ENCODE results near the gene TRAPPC2.
A peak's percentile ranks its signal among the peaks of the same experiment; 100 is the strongest.

Gene TRAPPC2

GRCh38 chrX:13697455-13697854 lies 37.0 kb downstream of the TRAPPC2 start:
- Histone ChIP-seq H2AFZ (no peak overlapping the region), H3K4me2 (ENCODE audit: low read length) (no peak overlapping the region), H3K9ac (no peak overlapping the region), H3K27ac (no peak overlapping the region), H3K27me3 (ENCODE audit: control insufficient read depth, insufficient read depth, low read length) (no peaks in the 10 kb centered on the region), H3K79me2 (peaks cover 41% of the 10 kb centered on the region), H3K4me1 (peaks cover 7% of the 10 kb centered on the region), H3K4me3 (ENCODE audit: low read depth, low read length) (no peak overlapping the region), H3K9me3 (ENCODE audit: control insufficient read depth, low read length) (no peaks in the 10 kb centered on the region), H3K36me3 (ENCODE audit: control insufficient read depth, insufficient read depth, low read length) (no peaks in the 10 kb centered on the region)
- TF ChIP-seq CTCF (IDR thresholded peaks at IDR 0.05), result no peak

DNA sequence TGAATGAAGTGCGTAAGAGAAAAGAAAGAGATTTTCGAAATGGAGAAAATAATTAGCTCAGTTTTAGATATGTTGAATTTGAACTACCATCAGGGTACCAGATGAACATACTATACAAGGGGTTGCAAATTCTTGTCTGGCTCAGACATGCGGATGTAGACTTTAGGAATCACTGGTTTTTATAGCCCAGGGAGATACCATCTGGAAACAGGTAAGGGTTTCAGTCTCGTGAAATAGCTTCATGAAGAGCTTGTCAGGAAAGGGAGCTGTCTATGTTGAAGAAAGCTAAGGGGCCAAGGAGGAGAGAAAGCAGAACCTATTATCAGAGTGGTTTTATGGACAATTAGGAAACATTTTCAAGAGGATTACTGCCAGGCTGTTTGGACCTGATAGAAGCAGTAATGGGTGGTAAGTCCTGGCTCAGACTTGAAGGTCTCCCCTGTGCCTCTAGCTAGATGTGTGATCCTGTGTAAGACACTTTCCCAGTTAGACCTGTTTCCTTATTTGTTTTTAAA lies 38.8 kb downstream of the TRAPPC2 start:
- no peak for TF ChIP-seq CTCF (IDR thresholded peaks at IDR 0.05)
- H3K9me3 ChIP-seq (ENCODE audit: control insufficient read depth, low read length), result no peaks in the 10 kb centered on the region
- peaks cover 50% of the 10 kb centered on the region for H3K79me2 ChIP-seq
- no peak overlapping the region for H3K4me2 ChIP-seq (ENCODE audit: low read length)
- no peak overlapping the region for H3K9ac ChIP-seq
- H3K4me1 ChIP-seq, result peaks cover 7% of the 10 kb centered on the region
- no peaks in the 10 kb centered on the region for H3K36me3 ChIP-seq (ENCODE audit: control insufficient read depth, insufficient read depth, low read length)
- H2AFZ ChIP-seq, result no peak overlapping the region
- no peak overlapping the region for H3K4me3 ChIP-seq (ENCODE audit: low read depth, low read length)
- no peaks in the 10 kb centered on the region for H3K27me3 ChIP-seq (ENCODE audit: control insufficient read depth, insufficient read depth, low read length)
- no peak overlapping the region for H3K27ac ChIP-seq

GRCh38 chrX:13694983-13695382 lies 39.4 kb downstream of the TRAPPC2 start:
- Histone ChIP-seq H3K4me3 (ENCODE audit: low read depth, low read length) (no peak overlapping the region), H3K27ac (no peak overlapping the region), H3K4me2 (ENCODE audit: low read length) (peak overlapping the region; percentile 19), H3K36me3 (ENCODE audit: control insufficient read depth, insufficient read depth, low read length) (no peaks in the 10 kb centered on the region), H3K9ac (no peak overlapping the region), H3K4me1 (peaks cover 7% of the 10 kb centered on the region), H3K79me2 (peaks cover 47% of the 10 kb centered on the region), H2AFZ (no peak overlapping the region), H3K9me3 (ENCODE audit: control insufficient read depth, low read length) (no peaks in the 10 kb centered on the region), H3K27me3 (ENCODE audit: control insufficient read depth, insufficient read depth, low read length) (no peaks in the 10 kb centered on the region)
- no peak for TF ChIP-seq CTCF (IDR thresholded peaks at IDR 0.05)

DNA sequence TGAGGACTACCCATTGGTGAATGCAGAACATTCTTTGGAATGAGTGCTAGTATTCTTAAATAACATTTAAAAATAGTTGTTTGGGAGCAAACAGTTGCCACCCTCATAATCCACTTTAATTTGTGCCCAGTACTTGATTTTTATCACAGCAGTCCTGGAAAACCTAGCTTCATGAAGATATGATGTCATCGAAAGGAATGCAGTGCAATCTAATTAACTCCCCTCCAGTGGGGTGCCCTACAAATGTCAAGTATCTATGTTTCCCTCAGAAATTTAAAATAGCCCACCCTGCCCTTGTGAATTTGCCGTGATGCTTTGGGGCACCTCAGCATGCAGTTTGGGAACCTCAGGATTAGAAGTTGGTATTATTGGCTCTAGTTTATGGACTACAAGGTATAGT lies 40.1 kb downstream of the TRAPPC2 start:
- Histone ChIP-seq H3K4me2 (ENCODE audit: low read length) (no peak overlapping the region), H3K4me1 (peaks cover 6% of the 10 kb centered on the region), H3K27me3 (ENCODE audit: control insufficient read depth, insufficient read depth, low read length) (no peaks in the 10 kb centered on the region), H3K27ac (no peak overlapping the region), H2AFZ (no peak overlapping the region), H3K36me3 (ENCODE audit: control insufficient read depth, insufficient read depth, low read length) (no peaks in the 10 kb centered on the region), H3K4me3 (ENCODE audit: low read depth, low read length) (peak overlapping the region; percentile 16), H3K9ac (no peak overlapping the region), H3K79me2 (peaks cover 45% of the 10 kb centered on the region), H3K9me3 (ENCODE audit: control insufficient read depth, low read length) (no peaks in the 10 kb centered on the region)
- no peak for TF ChIP-seq CTCF (IDR thresholded peaks at IDR 0.05)

- Histone ChIP-seq H3K9ac (no peak overlapping the region), H3K27me3 (ENCODE audit: control insufficient read depth, insufficient read depth, low read length) (no peaks in the 10 kb centered on the region), H3K4me2 (ENCODE audit: low read length) (peak overlapping the region; percentile 33), H3K4me1 (peaks cover 2% of the 10 kb centered on the region), H3K4me3 (ENCODE audit: low read depth, low read length) (no peak overlapping the region), H3K79me2 (peaks cover 39% of the 10 kb centered on the region), H3K27ac (no peak overlapping the region), H3K9me3 (ENCODE audit: control insufficient read depth, low read length) (no peaks in the 10 kb centered on the region), H2AFZ (no peak overlapping the region), H3K36me3 (ENCODE audit: control insufficient read depth, insufficient read depth, low read length) (no peaks in the 10 kb centered on the region)
- no peak for TF ChIP-seq CTCF (IDR thresholded peaks at IDR 0.05)
Measured at GRCh38 chrX:13693341-13693961, 41.0 kb downstream of the TRAPPC2 start.

Measured in parathyroid adenoma (tissue), 2 donors.